Loucy (cell line): Measurements from ENCODE around the gene MRPS31.

ENCODE experiments used
- H2AFZ ChIP-seq: fragments of 200-600 bp; sonication (generic); 2 replicates; pipeline ENCODE4 v1.6.0; 2016; ENCODE audit warnings: antibody characterized with exemption, mild to moderate bottlenecking, low read length, moderate library complexity
- H3F3A ChIP-seq: fragments of 200-600 bp; 2 replicates; pipeline ENCODE4 v1.6.0; 2016; ENCODE audit warnings: antibody characterized with exemption, low read depth, mild to moderate bottlenecking
- H3K27me3 ChIP-seq: fragments of 200-600 bp; sonication (generic); 2 replicates; pipeline ENCODE4 v1.6.1; 2014; ENCODE audit warnings: low read length, mild to moderate bottlenecking; ENCODE audit not compliant: insufficient read depth, poor library complexity, severe bottlenecking
- H3K36me3 ChIP-seq: fragments of 200-600 bp; sonication (generic); 2 replicates; pipeline ENCODE4 v1.6.1; 2016; ENCODE audit warnings: low read length; ENCODE audit not compliant: insufficient read depth
- H3K4me1 ChIP-seq: fragments of 200-600 bp; sonication (generic); 2 replicates; pipeline ENCODE4 v1.5.1; 2014; ENCODE audit warnings: low read length, mild to moderate bottlenecking; ENCODE audit not compliant: insufficient read depth, poor library complexity, severe bottlenecking
- H3K4me2 ChIP-seq: fragments of 200-600 bp; sonication (generic); 2 replicates; pipeline ENCODE4 v1.6.0; 2014; ENCODE audit warnings: antibody characterized with exemption, low read length, low read depth, mild to moderate bottlenecking; ENCODE audit not compliant: poor library complexity, severe bottlenecking
- H3K4me3 ChIP-seq: fragments of 200-600 bp; sonication (generic); 2 replicates; pipeline ENCODE4 v1.5.1; 2014; ENCODE audit warnings: low read length, mild to moderate bottlenecking, mixed read lengths; ENCODE audit not compliant: poor library complexity, severe bottlenecking
- H3K79me2 ChIP-seq: fragments of 200-600 bp; sonication (generic); 2 replicates; pipeline ENCODE4 v1.6.1; 2014; ENCODE audit warnings: low read length; ENCODE audit not compliant: insufficient read depth
- H3K9ac ChIP-seq: fragments of 200-600 bp; sonication (generic); 2 replicates; pipeline ENCODE4 v1.6.0; 2014; ENCODE audit warnings: mild to moderate bottlenecking, low read depth, low read length, moderate library complexity; ENCODE audit not compliant: poor library complexity, severe bottlenecking
- H3K9me2 ChIP-seq: fragments of 200-600 bp; sonication (generic); replicated peaks from 2 replicates; pipeline ENCODE4 v1.6.1; 2016; ENCODE audit warnings: low read depth, low read length, mixed read lengths
- H3K9me3 ChIP-seq: fragments of 200-600 bp; sonication (generic); 2 replicates; pipeline ENCODE4 v1.6.1; 2014; ENCODE audit warnings: mild to moderate bottlenecking, antibody characterized with exemption, low read length, low read depth; ENCODE audit not compliant: insufficient read depth
- H4K20me1 ChIP-seq: fragments of 200-600 bp; sonication (generic); 2 replicates; pipeline ENCODE4 v1.6.0; 2014; ENCODE audit warnings: antibody characterized with exemption, low read length, mild to moderate bottlenecking; ENCODE audit not compliant: insufficient read depth, poor library complexity, severe bottlenecking
- EZH2phosphoT487 ChIP-seq: fragments of 200-600 bp; IDR thresholded peaks from 2 replicates; pipeline ENCODE4 v1.6.1; 2018; ENCODE audit warnings: antibody characterized with exemption, mild to moderate bottlenecking, moderate library complexity, borderline replicate concordance
- TF ChIP-seq, protein P1 (sequence below): fragments of 200-600 bp; sonication (generic); conservative IDR thresholded peaks from 2 replicates; pipeline ENCODE4 v1.5.1; 2014; ENCODE audit warnings: mild to moderate bottlenecking, antibody characterized with exemption, low read length

Gene MRPS31

DNA sequence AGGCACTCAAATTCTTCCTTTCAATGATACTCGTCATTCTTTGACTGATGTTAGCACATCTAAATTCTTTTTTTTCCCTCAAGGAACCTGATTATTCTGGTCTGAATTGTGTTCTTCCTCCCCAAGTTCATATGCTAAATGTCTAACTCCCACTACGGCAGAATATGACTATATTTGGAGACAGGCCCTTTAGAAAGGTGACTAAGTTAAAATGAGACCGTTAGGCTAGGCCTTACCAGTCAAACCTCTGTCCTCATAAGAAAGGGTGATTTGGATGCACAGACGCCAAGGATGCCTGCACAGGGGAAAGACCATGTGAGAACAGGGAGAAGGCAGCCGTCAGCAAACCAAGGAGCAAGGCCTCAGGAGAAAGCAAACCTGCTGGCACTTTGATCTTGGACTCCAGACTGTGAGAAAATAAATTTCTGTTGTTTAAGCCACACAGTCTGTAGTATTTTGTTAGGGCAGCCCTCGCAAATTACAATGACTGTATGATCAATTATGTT is 91.5 kb downstream of the MRPS31 start:
- Histone ChIP-seq H3K9me2 (no peaks in the 10 kb centered on the region), H2AFZ (no peak overlapping the region), H3K27me3 (no peaks in the 10 kb centered on the region), H3K4me3 (no peak overlapping the region), H3F3A (no peaks in the 10 kb centered on the region), H3K4me2 (no peak overlapping the region), H3K9me3 (no peaks in the 10 kb centered on the region), H3K9ac (no peak overlapping the region), H4K20me1 (no peaks in the 10 kb centered on the region), H3K79me2 (no peaks in the 10 kb centered on the region), H3K36me3 (no peaks in the 10 kb centered on the region), H3K4me1 (peaks cover 11% of the 10 kb centered on the region)
- TF ChIP-seq, protein P1, sequence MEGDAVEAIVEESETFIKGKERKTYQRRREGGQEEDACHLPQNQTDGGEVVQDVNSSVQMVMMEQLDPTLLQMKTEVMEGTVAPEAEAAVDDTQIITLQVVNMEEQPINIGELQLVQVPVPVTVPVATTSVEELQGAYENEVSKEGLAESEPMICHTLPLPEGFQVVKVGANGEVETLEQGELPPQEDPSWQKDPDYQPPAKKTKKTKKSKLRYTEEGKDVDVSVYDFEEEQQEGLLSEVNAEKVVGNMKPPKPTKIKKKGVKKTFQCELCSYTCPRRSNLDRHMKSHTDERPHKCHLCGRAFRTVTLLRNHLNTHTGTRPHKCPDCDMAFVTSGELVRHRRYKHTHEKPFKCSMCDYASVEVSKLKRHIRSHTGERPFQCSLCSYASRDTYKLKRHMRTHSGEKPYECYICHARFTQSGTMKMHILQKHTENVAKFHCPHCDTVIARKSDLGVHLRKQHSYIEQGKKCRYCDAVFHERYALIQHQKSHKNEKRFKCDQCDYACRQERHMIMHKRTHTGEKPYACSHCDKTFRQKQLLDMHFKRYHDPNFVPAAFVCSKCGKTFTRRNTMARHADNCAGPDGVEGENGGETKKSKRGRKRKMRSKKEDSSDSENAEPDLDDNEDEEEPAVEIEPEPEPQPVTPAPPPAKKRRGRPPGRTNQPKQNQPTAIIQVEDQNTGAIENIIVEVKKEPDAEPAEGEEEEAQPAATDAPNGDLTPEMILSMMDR = no peak
- TF ChIP-seq EZH2phosphoT487 = no peak
